HepG2 (cell line): ENCODE results near the gene KLHL17. TPM values are rescaled to one million over a fixed set of nuclear protein-coding genes. Genes with fewer than 3 reads are reported as not detected.
A peak's percentile ranks its signal among the peaks of the same experiment; 100 is the strongest.

ENCODE experiments used
- HNRNPK ChIP-seq: fragments of 200-400 bp; formaldehyde crosslinking; IDR thresholded peaks from 2 replicates; pipeline ENCODE4 v1.6.1; 2018; ENCODE audit warnings: low read length, low read depth, moderate library complexity, mild to moderate bottlenecking; ENCODE audit not compliant: poor library complexity, severe bottlenecking
- ZBTB38 ChIP-seq: sonication (generic); formaldehyde crosslinking; IDR thresholded peaks from 2 replicates; pipeline ENCODE4 v1.5.1; 2020; ENCODE audit warnings: mild to moderate bottlenecking, missing genetic modification reagents
- ZBTB7A ChIP-seq: sonication (generic); formaldehyde crosslinking; IDR thresholded peaks from 2 replicates; pipeline ENCODE4 v1.8.0; 2022; ENCODE audit warnings: mild to moderate bottlenecking, missing genetic modification reagents
- polyA plus RNA-seq, 8 experiments: library from polyadenylated mRNA; depleted of rRNA in 3 of 8; stranded (reverse) in 7 of 8; unstranded in 1 of 8; fragments of >200 nt; fragmentation: Illumina TruSeq in 4 of 8; extraction: Trizol in 4 of 8; gene quantifications; 2 replicates each; pipeline versions ENCODE4 v1.2.1 to v1.2.3, GENCODE V29; 2011 to 2016; ENCODE audit warnings: low read depth in 4 of 8, missing spikeins in 1 of 8, mixed read lengths in 1 of 8; ENCODE audit not compliant: insufficient read depth in 1 of 8
- total RNA-seq, 5 experiments: library from RNA; depleted of rRNA; stranded (reverse); fragments of >200 nt; fragmentation: Illumina TruSeq; extraction: Trizol; gene quantifications; 2 replicates each; pipeline ENCODE4 v1.2.3, GENCODE V29; 2016; ENCODE audit warnings: low read depth in 1 of 5
- TF ChIP-seq, protein P1 (sequence below): sonication (generic); formaldehyde crosslinking; IDR thresholded peaks from 2 replicates; pipeline ENCODE4 v1.5.0; 2020; ENCODE audit warnings: mild to moderate bottlenecking, missing genetic modification reagents
- TF ChIP-seq, protein P2 (sequence below): sonication (generic); formaldehyde crosslinking; IDR thresholded peaks from 2 replicates; pipeline ENCODE4 v1.4.0; 2020; ENCODE audit warnings: missing genetic modification reagents
- TF ChIP-seq, protein P3 (sequence below): sonication (generic); formaldehyde crosslinking; IDR thresholded peaks from 2 replicates; pipeline ENCODE4 v1.5.0; 2020; ENCODE audit warnings: mild to moderate bottlenecking, missing genetic modification reagents, moderate library complexity

KLHL17 gene
- total and polyA plus RNA-seq, 2 of the 13 experiments (the other 11 are each of a cell fraction or from before 2014, with no cell fraction given), result 9.3 to 24.7 TPM

DNA sequence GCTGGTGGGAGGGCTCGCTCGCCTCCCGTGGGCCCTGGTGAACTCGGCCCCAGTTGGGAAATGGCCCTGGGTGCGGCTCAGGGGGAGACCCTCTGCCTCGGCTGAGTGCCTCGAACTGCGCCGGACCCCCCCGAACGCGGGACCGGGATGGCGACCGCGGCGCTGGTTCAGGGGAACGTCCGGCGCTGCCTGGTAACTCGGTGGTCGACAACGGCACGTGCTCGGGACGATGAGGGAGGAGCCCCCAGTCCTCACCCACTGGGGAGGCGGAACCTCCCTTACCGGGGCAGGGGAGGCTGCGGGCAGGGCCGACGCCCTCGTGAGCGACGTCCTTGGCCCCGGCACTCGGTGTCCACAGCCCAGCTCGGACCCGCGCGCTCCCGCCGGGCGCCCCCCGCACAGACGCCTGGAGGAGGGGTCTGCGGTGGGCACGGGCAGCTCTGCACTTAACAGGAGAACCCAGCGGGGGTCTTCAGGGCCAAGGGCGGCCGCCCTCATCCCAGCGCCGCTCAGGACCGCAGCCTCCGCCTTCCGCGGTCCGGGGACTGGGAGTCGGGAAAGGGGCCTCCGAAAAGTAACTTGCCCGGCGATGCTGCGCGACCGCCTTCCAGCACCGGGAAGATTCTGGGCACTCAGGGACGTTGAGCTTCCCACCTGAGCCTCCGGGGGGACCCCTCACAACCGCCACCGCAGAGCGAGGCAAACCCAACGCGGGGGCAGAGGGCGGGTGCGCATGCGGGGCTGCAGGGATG lies 37.8 kb downstream of the KLHL17 start (continued):
- TF ChIP-seq, protein P1, sequence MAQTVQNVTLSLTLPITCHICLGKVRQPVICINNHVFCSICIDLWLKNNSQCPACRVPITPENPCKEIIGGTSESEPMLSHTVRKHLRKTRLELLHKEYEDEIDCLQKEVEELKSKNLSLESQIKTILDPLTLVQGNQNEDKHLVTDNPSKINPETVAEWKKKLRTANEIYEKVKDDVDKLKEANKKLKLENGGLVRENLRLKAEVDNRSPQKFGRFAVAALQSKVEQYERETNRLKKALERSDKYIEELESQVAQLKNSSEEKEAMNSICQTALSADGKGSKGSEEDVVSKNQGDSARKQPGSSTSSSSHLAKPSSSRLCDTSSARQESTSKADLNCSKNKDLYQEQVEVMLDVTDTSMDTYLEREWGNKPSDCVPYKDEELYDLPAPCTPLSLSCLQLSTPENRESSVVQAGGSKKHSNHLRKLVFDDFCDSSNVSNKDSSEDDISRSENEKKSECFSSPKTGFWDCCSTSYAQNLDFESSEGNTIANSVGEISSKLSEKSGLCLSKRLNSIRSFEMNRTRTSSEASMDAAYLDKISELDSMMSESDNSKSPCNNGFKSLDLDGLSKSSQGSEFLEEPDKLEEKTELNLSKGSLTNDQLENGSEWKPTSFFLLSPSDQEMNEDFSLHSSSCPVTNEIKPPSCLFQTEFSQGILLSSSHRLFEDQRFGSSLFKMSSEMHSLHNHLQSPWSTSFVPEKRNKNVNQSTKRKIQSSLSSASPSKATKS (CRISPR knock-in tag), result no peak
- TF ChIP-seq HNRNPK (peak; percentile 19), ZBTB38 (CRISPR knock-in tag) (0 out of 2 replicates have a peak, but pooled peaks have one; percentile 36), ZBTB7A (CRISPR knock-in tag) (0 out of 2 replicates have a peak, but pooled peaks have one; percentile 42)
- TF ChIP-seq, protein P2, sequence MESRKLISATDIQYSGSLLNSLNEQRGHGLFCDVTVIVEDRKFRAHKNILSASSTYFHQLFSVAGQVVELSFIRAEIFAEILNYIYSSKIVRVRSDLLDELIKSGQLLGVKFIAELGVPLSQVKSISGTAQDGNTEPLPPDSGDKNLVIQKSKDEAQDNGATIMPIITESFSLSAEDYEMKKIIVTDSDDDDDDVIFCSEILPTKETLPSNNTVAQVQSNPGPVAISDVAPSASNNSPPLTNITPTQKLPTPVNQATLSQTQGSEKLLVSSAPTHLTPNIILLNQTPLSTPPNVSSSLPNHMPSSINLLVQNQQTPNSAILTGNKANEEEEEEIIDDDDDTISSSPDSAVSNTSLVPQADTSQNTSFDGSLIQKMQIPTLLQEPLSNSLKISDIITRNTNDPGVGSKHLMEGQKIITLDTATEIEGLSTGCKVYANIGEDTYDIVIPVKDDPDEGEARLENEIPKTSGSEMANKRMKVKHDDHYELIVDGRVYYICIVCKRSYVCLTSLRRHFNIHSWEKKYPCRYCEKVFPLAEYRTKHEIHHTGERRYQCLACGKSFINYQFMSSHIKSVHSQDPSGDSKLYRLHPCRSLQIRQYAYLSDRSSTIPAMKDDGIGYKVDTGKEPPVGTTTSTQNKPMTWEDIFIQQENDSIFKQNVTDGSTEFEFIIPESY (CRISPR knock-in tag), result peak; percentile 96
- TF ChIP-seq, protein P3, sequence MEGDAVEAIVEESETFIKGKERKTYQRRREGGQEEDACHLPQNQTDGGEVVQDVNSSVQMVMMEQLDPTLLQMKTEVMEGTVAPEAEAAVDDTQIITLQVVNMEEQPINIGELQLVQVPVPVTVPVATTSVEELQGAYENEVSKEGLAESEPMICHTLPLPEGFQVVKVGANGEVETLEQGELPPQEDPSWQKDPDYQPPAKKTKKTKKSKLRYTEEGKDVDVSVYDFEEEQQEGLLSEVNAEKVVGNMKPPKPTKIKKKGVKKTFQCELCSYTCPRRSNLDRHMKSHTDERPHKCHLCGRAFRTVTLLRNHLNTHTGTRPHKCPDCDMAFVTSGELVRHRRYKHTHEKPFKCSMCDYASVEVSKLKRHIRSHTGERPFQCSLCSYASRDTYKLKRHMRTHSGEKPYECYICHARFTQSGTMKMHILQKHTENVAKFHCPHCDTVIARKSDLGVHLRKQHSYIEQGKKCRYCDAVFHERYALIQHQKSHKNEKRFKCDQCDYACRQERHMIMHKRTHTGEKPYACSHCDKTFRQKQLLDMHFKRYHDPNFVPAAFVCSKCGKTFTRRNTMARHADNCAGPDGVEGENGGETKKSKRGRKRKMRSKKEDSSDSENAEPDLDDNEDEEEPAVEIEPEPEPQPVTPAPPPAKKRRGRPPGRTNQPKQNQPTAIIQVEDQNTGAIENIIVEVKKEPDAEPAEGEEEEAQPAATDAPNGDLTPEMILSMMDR, result peak; percentile 46
